GM12801 (cell line): ENCODE measurements around the gene RNFT2.

ENCODE experiments used
- TF ChIP-seq, protein P1 (sequence below): IDR thresholded peaks from one replicate; pipeline ENCODE4 v1.5.1; 2011; ENCODE audit warnings: control low read depth; ENCODE audit not compliant: insufficient read length; ENCODE audit errors: extremely low read depth

RNFT2 gene

DNA sequence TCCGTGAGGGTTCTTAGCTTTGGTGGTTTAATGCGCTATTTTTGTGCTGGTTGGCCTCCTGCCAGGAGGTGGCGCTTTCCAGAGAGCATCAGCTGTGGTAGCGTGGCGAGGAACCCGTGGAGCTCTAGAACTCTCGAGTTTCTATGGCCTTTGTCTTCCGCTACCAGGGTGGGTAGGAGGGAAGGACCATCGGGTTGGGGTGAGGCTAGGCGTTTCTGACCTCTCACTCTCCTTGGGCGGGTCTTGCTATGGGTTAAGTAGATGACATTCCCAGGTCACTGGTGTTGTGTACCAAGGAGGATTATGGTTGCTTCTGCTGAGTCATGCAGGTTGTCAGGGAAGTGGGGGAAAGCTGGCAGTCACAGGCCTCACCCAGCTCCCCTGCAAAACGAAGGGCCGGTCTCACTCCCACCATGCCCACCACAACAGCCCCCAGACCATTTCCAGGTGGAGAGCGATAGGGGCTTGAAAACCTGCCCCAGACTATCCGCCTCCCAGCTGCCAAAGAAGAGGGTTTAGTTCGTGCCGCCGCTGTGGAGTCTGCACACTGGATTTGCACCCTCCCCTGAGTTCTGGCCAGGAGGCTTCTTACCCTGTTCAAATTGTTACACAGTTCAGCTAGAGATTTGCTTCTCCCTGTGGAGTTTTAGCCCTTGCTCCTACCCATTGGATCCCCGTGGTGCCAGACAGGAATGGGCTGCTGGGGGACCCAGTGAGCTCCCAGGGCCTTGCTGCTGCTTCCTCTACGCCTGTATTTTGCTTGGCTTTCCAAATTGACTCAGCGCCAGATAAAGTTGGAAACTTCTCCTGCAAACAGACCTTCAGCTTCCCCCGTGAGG, 21.9 kb downstream of the RNFT2 start:
- TF ChIP-seq, protein P1, sequence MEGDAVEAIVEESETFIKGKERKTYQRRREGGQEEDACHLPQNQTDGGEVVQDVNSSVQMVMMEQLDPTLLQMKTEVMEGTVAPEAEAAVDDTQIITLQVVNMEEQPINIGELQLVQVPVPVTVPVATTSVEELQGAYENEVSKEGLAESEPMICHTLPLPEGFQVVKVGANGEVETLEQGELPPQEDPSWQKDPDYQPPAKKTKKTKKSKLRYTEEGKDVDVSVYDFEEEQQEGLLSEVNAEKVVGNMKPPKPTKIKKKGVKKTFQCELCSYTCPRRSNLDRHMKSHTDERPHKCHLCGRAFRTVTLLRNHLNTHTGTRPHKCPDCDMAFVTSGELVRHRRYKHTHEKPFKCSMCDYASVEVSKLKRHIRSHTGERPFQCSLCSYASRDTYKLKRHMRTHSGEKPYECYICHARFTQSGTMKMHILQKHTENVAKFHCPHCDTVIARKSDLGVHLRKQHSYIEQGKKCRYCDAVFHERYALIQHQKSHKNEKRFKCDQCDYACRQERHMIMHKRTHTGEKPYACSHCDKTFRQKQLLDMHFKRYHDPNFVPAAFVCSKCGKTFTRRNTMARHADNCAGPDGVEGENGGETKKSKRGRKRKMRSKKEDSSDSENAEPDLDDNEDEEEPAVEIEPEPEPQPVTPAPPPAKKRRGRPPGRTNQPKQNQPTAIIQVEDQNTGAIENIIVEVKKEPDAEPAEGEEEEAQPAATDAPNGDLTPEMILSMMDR = no peak

DNA sequence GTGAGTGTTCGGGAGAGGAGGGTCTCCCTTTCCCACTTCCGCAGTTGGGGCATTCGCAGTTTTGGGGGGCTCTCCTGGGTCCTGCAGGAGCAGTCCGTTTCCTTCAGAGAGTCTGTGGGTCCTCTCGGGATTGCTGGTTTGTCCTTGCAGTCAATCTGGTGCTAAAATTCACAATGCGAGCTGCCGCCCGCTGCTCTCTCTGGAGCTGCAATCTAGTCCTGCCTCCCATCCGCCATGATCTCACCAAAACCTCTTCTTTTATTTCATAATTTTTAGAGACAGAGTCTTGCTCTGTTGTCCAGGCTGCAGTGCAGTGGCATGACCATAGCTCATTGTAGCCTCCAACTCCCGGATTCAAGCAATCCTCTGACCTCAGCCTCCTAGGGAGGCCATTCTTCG, 22.5 kb downstream of the RNFT2 start:
- TF ChIP-seq, protein P1 = no peak

DNA sequence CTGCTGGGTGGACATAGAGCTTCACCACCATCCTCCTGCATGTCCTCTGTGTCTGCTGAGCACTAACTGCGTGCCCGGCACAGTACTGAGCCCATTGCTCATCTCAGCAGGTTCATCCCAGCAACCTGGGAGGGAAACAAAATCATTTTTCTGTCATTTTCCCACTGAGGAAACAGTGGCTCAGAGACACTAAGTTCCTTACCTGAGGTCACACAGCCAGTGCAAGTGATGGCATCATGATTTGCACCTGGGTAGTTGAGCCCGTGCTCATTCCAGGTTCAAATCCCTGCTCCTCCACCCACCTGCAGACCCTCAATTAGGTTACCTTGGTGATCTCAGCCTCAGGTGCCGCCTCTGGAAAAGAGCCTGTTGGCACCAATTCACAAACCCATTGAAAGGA, 23.4 kb downstream of the RNFT2 start:
- TF ChIP-seq, protein P1 = no peak

DNA sequence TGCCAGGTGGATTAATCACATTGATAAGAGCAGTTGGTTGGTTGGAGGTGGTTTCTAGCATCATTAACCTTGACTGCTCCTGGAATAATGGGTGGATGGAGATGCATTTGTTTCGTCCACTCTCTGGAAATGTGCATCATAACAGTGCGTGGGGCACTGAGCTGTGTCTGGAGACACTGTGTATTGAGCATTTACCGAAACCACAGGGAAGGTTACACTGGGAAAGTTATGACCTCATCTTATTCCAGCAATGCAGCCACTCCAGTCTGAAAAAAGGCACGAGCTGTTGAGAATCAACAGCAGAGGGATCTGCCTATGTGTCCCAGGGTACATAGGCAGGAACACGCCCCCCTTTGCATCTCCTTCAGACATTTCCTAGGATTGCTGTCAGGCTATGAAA, 27.2 kb downstream of the RNFT2 start:
- TF ChIP-seq, protein P1 = no peak

DNA sequence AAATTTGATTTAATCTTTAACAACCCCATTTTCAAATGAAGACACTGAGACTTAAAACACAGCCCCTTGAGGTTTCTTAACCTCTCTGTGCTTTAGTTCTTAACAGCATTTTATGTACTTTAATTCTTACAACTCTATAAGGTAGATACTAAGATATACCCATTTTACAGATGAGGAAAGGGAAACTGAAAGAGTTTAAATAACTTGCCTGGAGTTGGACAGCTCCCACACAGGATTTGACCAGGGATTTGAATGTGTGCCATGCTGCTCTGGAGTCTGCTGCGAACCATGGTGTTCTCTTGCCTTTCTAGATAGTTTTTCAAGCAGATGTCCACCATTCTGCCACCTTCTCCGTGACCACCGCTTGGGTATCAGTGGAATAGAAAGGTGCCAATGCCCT, 28.2 kb downstream of the RNFT2 start:
- TF ChIP-seq, protein P1 = no peak

DNA sequence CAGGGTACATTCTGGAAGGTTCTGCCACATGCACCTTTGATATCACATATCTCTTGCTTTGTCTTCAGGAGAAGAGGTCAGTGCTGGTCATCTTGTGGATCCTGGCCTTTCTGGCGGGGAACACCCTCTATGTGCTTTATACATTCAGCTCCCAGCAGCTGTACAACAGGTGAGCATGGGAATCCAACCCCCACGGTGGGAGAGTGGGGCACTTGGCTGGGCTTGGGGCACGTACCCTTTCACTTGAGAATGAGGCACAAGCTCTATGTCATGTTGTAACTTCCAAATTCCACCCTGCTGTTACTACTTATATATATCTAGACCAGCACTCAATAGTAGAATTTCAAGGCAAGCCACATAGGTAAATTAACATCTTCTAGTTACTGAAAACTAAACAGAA, 28.6 kb downstream of the RNFT2 start:
- TF ChIP-seq, protein P1 = no peak

DNA sequence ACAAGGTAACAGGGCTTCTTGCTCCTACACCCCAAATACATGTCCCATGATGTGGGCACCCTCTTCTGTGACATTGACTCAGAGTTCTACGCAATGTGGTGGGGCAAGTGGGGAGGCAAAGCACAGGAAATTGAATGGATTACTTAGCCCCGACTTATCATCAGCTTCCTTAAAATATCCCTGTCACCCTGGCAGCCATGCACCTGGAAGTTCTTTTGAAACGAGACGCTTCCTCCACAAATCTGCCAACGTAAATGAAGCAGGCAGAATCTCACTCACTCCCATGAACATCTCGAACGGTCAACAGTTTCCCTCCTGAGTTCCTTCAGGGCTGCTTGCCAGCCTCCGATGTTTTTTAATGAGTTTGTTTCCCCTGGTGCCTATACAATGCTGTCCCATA, 33.5 kb downstream of the RNFT2 start:
- TF ChIP-seq, protein P1 = no peak
